GM12875 (cell line): Measurements from ENCODE around the gene AP3B1.

ENCODE experiments used
- H3K4me3 ChIP-seq: one replicate; pipeline ENCODE4 v1.5.1; 2011; ENCODE audit warnings: low read depth, low read length, control low read depth
- CTCF ChIP-seq: IDR thresholded peaks from 2 replicates; pipeline ENCODE4 v1.5.1; 2011; ENCODE audit warnings: low read depth, mild to moderate bottlenecking, control low read depth, inconsistent platforms, low read length, moderate library complexity, borderline replicate concordance; ENCODE audit not compliant: insufficient read depth

The AP3B1 gene

GRCh38 chr5:78317515-78317914 is 23.0 kb upstream of the AP3B1 start:
- TF ChIP-seq CTCF: no peak
- no peak overlapping the region for H3K4me3 ChIP-seq

GRCh38 chr5:78308703-78309102 is 14.2 kb upstream of the AP3B1 start:
- no peak for TF ChIP-seq CTCF

GRCh38 chr5:78300464-78301045 is 6.1 kb upstream of the AP3B1 start:
- H3K4me3 ChIP-seq: no peak overlapping the region
- peak; percentile 15; the same call in 1 of the 2 replicates for TF ChIP-seq CTCF

More at GRCh38 chr5:78308703-78309102, 14.2 kb upstream of the AP3B1 start:
- no peak overlapping the region for H3K4me3 ChIP-seq

GRCh38 chr5:78295035-78295961 is 800 bp upstream of the AP3B1 start:
- peak overlapping the region; percentile 80 for H3K4me3 ChIP-seq
- peak; percentile 63 for TF ChIP-seq CTCF

GRCh38 chr5:78293851-78294247 is 649 bp downstream of the AP3B1 start:
- H3K4me3 ChIP-seq: peak overlapping the region; percentile 80
- TF ChIP-seq CTCF: no peak

GRCh38 chr5:78291687-78292086 is 2.8 kb downstream of the AP3B1 start:
- no peak overlapping the region for H3K4me3 ChIP-seq
- TF ChIP-seq CTCF: no peak
